ENCODE measurements around the gene FSCN2.

The FSCN2 gene

GRCh38 chr17:81544281-81544974 is 16.3 kb downstream of the FSCN2 start:
- no peaks in the 10 kb centered on the region for H3K27me3 Mint-ChIP-seq (ENCODE audit: low read depth)
- no peaks in the 10 kb centered on the region for H3K9me3 Mint-ChIP-seq
- H3K4me3 Mint-ChIP-seq, result no peak overlapping the region

GRCh38 chr17:81545160-81545949 is 17.2 kb downstream of the FSCN2 start:
- H3K27ac Mint-ChIP-seq, result no peak overlapping the region
- no peaks in the 10 kb centered on the region for H3K9me3 Mint-ChIP-seq
- peaks cover 3% of the 10 kb centered on the region for H3K4me1 Mint-ChIP-seq (ENCODE audit: low read depth)
- H3K4me3 Mint-ChIP-seq, result no peak overlapping the region
- H3K36me3 Mint-ChIP-seq (ENCODE audit: low read depth), result peaks cover 3% of the 10 kb centered on the region
- no peaks in the 10 kb centered on the region for H3K27me3 Mint-ChIP-seq (ENCODE audit: low read depth)

More at GRCh38 chr17:81544281-81544974, 16.3 kb downstream of the FSCN2 start:
- H3K27ac Mint-ChIP-seq, result no peak overlapping the region
- peaks cover under 1% of the 10 kb centered on the region for H3K4me1 Mint-ChIP-seq (ENCODE audit: low read depth)
- peaks cover 3% of the 10 kb centered on the region for H3K36me3 Mint-ChIP-seq (ENCODE audit: low read depth)

- Mint-ChIP-seq H3K36me3 (ENCODE audit: low read depth) (peaks cover 3% of the 10 kb centered on the region), H3K9me3 (no peaks in the 10 kb centered on the region), H3K27ac (no peak overlapping the region), H3K4me3 (no peak overlapping the region), H3K4me1 (ENCODE audit: low read depth) (peaks cover 8% of the 10 kb centered on the region), H3K27me3 (ENCODE audit: low read depth) (no peaks in the 10 kb centered on the region)
Measured at GRCh38 chr17:81546906-81547613, 18.9 kb downstream of the FSCN2 start.

DNA sequence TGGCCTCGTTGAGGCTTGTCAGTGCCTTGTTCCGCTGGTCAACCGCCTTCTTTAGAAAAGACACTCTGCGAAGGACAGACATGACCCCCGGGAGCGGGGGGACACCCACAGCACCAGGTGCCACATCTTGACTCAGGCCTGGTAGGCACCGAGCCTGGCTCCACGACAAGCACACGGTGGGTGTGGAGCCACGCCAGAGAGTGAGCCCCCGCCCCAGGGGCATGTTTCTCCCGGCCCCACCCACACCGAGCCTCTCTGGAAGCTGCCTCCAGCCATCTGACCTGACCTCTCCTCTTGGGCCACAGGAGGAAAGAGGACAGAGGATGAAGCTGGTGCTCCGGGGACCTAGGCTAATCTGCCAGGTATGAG is 19.4 kb downstream of the FSCN2 start:
- Mint-ChIP-seq H3K36me3 (ENCODE audit: low read depth) (peaks cover 3% of the 10 kb centered on the region), H3K4me1 (ENCODE audit: low read depth) (peaks cover 8% of the 10 kb centered on the region), H3K4me3 (no peak overlapping the region), H3K9me3 (no peaks in the 10 kb centered on the region), H3K27me3 (ENCODE audit: low read depth) (no peaks in the 10 kb centered on the region), H3K27ac (no peak overlapping the region)

GRCh38 chr17:81549031-81549557 is 20.9 kb downstream of the FSCN2 start:
- Mint-ChIP-seq H3K9me3 (no peaks in the 10 kb centered on the region), H3K27me3 (ENCODE audit: low read depth) (no peaks in the 10 kb centered on the region), H3K4me1 (ENCODE audit: low read depth) (peaks cover 19% of the 10 kb centered on the region), H3K27ac (no peak overlapping the region), H3K36me3 (ENCODE audit: low read depth) (peaks cover 3% of the 10 kb centered on the region), H3K4me3 (no peak overlapping the region)

GRCh38 chr17:81549826-81550225 is 21.6 kb downstream of the FSCN2 start:
- peak overlapping the region; percentile 48 for H3K4me3 Mint-ChIP-seq
- H3K36me3 Mint-ChIP-seq (ENCODE audit: low read depth), result peaks cover 3% of the 10 kb centered on the region
- peaks cover 19% of the 10 kb centered on the region for H3K4me1 Mint-ChIP-seq (ENCODE audit: low read depth)
- H3K27me3 Mint-ChIP-seq (ENCODE audit: low read depth), result no peaks in the 10 kb centered on the region
- no peaks in the 10 kb centered on the region for H3K9me3 Mint-ChIP-seq
- no peak overlapping the region for H3K27ac Mint-ChIP-seq

GRCh38 chr17:81550285-81550684 is 22.1 kb downstream of the FSCN2 start:
- no peaks in the 10 kb centered on the region for H3K27me3 Mint-ChIP-seq (ENCODE audit: low read depth)
- H3K4me3 Mint-ChIP-seq, result peak overlapping the region; percentile 85
- peaks cover 19% of the 10 kb centered on the region for H3K4me1 Mint-ChIP-seq (ENCODE audit: low read depth)
- peaks cover 3% of the 10 kb centered on the region for H3K36me3 Mint-ChIP-seq (ENCODE audit: low read depth)
- no peak overlapping the region for H3K27ac Mint-ChIP-seq
- no peaks in the 10 kb centered on the region for H3K9me3 Mint-ChIP-seq

DNA sequence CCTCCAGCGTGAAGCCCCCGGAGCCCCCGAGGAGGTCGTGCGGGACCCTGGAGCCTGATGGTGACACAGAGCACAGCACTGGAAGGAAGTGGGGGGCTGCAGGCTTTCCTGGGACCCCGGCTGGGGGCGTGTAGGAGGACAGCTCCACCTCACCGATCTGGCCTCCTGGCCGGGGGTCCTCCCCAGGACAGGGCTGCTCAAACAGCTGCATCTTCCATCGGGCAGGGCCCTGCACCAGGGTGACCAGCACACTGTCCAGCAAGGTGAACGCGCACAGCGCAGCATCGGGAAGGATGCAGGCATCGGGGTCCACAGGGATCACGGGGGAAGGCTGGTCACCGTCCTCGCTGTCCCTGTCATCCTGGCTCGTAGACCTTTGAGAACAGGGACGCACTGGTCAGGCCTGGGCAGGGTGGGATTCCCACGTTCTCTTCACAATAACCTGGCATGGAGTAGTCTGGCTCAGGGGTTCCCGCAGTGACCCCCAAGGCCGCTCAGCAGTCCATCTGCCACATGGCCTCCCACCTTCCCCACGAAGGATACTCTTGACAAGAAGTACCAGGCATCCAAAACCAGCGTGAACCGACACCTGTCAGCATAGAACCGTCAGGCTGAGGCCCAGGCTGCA is 22.8 kb downstream of the FSCN2 start:
- Mint-ChIP-seq H3K27me3 (ENCODE audit: low read depth) (no peaks in the 10 kb centered on the region), H3K9me3 (no peaks in the 10 kb centered on the region), H3K27ac (no peak overlapping the region), H3K4me3 (peak overlapping the region; percentile 85), H3K4me1 (ENCODE audit: low read depth) (peaks cover 19% of the 10 kb centered on the region), H3K36me3 (ENCODE audit: low read depth) (peaks cover 3% of the 10 kb centered on the region)

- Mint-ChIP-seq H3K27ac (peak overlapping the region; percentile 75), H3K4me1 (ENCODE audit: low read depth) (peaks cover 19% of the 10 kb centered on the region), H3K36me3 (ENCODE audit: low read depth) (peaks cover 2% of the 10 kb centered on the region), H3K27me3 (ENCODE audit: low read depth) (no peaks in the 10 kb centered on the region), H3K4me3 (peak overlapping the region; percentile 85), H3K9me3 (no peaks in the 10 kb centered on the region)
Measured at GRCh38 chr17:81551458-81552243, 23.5 kb downstream of the FSCN2 start.

GRCh38 chr17:81552244-81553017 is 24.3 kb downstream of the FSCN2 start, which contains the start of gene FAAP100:
FAAP100 (minus strand) TSS chr17:81552353; CDS start chr17:81552330, 23 bp downstream.
- H3K27me3 Mint-ChIP-seq (ENCODE audit: low read depth), result no peaks in the 10 kb centered on the region
- H3K27ac Mint-ChIP-seq, result peak within 1 kb of the TSS; percentile 88
- H3K4me3 Mint-ChIP-seq, result peak within 1 kb of the TSS; percentile 86
- peaks cover 6% of the 10 kb centered on the region for H3K36me3 Mint-ChIP-seq (ENCODE audit: low read depth)
- H3K9me3 Mint-ChIP-seq, result no peaks in the 10 kb centered on the region
- H3K4me1 Mint-ChIP-seq (ENCODE audit: low read depth), result peaks cover 19% of the 10 kb centered on the region

GRCh38 chr17:81553018-81553615 is 24.9 kb downstream of the FSCN2 start:
- Mint-ChIP-seq H3K36me3 (ENCODE audit: low read depth) (peaks cover 6% of the 10 kb centered on the region), H3K9me3 (no peaks in the 10 kb centered on the region), H3K4me1 (ENCODE audit: low read depth) (peaks cover 19% of the 10 kb centered on the region), H3K27ac (peak overlapping the region; percentile 88), H3K27me3 (ENCODE audit: low read depth) (no peaks in the 10 kb centered on the region), H3K4me3 (peak overlapping the region; percentile 86)

DNA sequence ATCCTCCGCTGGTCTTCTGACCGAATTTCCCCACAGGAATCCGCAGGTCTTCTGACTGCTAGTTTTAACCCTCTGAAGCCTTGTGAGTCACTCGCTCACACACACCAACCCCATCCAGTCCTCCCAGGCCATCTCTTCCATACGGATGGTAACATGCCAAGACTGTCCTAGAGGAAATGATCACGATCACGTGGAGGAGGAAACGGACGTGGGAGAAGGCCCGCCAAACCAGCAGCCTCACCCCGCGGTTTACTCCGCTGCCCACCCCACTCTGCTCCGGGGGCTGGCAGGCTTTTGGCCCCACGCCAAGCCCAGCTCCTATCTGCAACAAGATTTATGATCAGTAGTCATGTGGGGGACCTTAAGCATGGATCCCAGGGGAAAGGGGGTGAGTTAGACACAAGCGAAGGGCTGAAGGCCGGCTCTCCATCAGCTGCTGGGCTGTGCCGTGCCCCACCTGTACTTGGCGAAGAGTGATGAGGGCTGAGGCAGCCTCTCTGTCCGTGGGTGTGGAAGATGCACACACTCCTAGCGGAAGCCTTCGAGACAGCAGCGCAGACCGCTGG is 25.5 kb downstream of the FSCN2 start:
- H3K4me3 Mint-ChIP-seq, result peak overlapping the region; percentile 86
- peaks cover 8% of the 10 kb centered on the region for H3K36me3 Mint-ChIP-seq (ENCODE audit: low read depth)
- H3K4me1 Mint-ChIP-seq (ENCODE audit: low read depth), result peaks cover 19% of the 10 kb centered on the region
- H3K9me3 Mint-ChIP-seq, result no peaks in the 10 kb centered on the region
- H3K27me3 Mint-ChIP-seq (ENCODE audit: low read depth), result no peaks in the 10 kb centered on the region
- peak overlapping the region; percentile 88 for H3K27ac Mint-ChIP-seq

Measured in T-helper 1 cell treated with Interleukin-12 subunit alpha and Interleukin-12 subunit beta and Interleukin-4 antibody, amounts not matched to agents 30 μg/mL and 1 μg/mL, for 36 hours (primary cell).